Upper lobe of left lung (tissue), 4 donors: ENCODE measurements around the gene SARS1.

Experiments
- CTCF ChIP-seq, 6 experiments: fragments of 450-650 bp in 4 of 6; fragments of 200-600 bp in 2 of 6; sonication (generic) in 2 of 6; IDR thresholded peaks; one replicate each; pipeline ENCODE4 v1.5.1; 2016 to 2019; ENCODE audit warnings: antibody characterized with exemption in 6 of 6
- EP300 ChIP-seq, 4 donors: sonication (generic); formaldehyde crosslinking; IDR thresholded peaks; one replicate each; pipeline ENCODE4 v1.5.1; 2017; ENCODE audit warnings: antibody characterized with exemption in 4 of 4, control low read depth in 2 of 4
- POLR2A ChIP-seq, 4 donors: fragments of 450-650 bp; IDR thresholded peaks; one replicate each; pipeline ENCODE4 v1.5.1; 2016 to 2017; ENCODE audit warnings: antibody characterized with exemption in 4 of 4, mild to moderate bottlenecking in 2 of 4
- POLR2AphosphoS5 ChIP-seq, 2 donors: sonication (generic); formaldehyde crosslinking; IDR thresholded peaks; one replicate each; pipeline ENCODE4 v1.5.1; 2017; ENCODE audit warnings: antibody characterized with exemption in 2 of 2

- TF ChIP-seq POLR2A (IDR thresholded peaks at IDR 0.05): no peak
- peak; percentile 49 to 72 (median 64) for TF ChIP-seq CTCF (IDR thresholded peaks at IDR 0.05)
- TF ChIP-seq POLR2AphosphoS5 (IDR thresholded peaks at IDR 0.05): no peak
- no peak for TF ChIP-seq EP300 (IDR thresholded peaks at IDR 0.05)
Measured at GRCh38 chr1:109193653-109194590, 19.8 kb upstream of the SARS1 start.
